Measurements from ENCODE around the gene ZNF638. TPM values are rescaled to one million over a fixed set of nuclear protein-coding genes. Genes with fewer than 3 reads are reported as not detected.

ZNF638 gene
- total and polyA plus RNA-seq, 2 donors (not counting 3 experiments of a cell fraction or from before 2014, with no cell fraction given): 36.4 to 111 TPM

DNA sequence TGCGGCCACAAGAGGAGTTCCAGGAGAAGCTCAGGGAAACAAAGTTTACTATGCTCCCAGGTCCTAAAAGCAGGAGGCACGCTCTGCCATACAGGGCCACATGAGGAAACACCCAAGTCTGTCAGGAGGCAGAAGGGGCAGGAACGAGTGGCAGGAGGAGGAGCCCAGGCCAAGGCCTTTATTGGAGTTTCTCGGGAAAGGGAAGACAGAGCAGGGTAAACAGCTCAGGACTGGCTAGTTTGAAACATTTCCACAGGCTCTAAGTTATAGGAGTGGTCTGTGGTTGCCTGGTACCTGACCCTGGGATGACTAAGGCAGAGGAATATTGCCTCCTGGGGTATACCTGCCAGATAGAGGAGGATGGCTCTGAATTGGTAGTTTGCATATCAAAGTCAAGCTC, 3.7 kb upstream of the ZNF638 start:
- H3K27ac ChIP-seq (ENCODE audit: insufficient read depth, low read depth, low read length): no peak overlapping the region
- no peak overlapping the region for H3K4me2 ChIP-seq (ENCODE audit: insufficient read depth, low read length)
- no peaks in the 10 kb centered on the region for H3K9me3 ChIP-seq (replicated peaks; ENCODE audit: control insufficient read depth, insufficient read depth, low read length)
- H3K4me3 ChIP-seq (replicated peaks in 1 of 3; ENCODE audit: insufficient read depth in 1 of 3, low read depth in 1 of 3, low read length in 3 of 3): no peak overlapping the region
- dilution Hi-C loops (cut with MboI; ENCODE audit: extremely low pct_ligation_motif_present, low sequenced_read_pairs): no loop called here
- POLR2A ChIA-PET: no interaction called here
- no peaks in the 10 kb centered on the region for H3K9me1 ChIP-seq (replicated peaks; ENCODE audit: control insufficient read depth, extremely low read depth, insufficient read depth, low read length)
- no peaks in the 10 kb centered on the region for H3K27me3 ChIP-seq (ENCODE audit: control insufficient read depth in 2 of 2, insufficient read depth in 2 of 2, low read length in 2 of 2)
- no peaks in the 10 kb centered on the region for H3K36me3 ChIP-seq (ENCODE audit: control insufficient read depth in 2 of 2, extremely low read depth in 1 of 2, insufficient read depth in 2 of 2, low read length in 2 of 2)
- DNase-seq (ENCODE audit: low read depth, low spot score) (no peak), FAIRE-seq (no peak)
- no peak for TF ChIP-seq GATA2 (IDR thresholded peaks at IDR 0.05; ENCODE audit: insufficient read depth, insufficient read length, low read depth, low read length)
- TF ChIP-seq POLR2A (IDR thresholded peaks at IDR 0.05; ENCODE audit: low read depth, low read length): no peak
- no peak for TF ChIP-seq CTCF (IDR thresholded peaks at IDR 0.05; ENCODE audit: extremely low read depth in 1 of 2, insufficient read depth in 1 of 2, low read depth in 1 of 2, low read length in 2 of 2)
- no peak for TF ChIP-seq EZH2 (IDR thresholded peaks at IDR 0.05; ENCODE audit: borderline replicate concordance, low read depth, low read length, severe bottlenecking)
- TF ChIP-seq JUN (IDR thresholded peaks at IDR 0.05; ENCODE audit: borderline replicate concordance, insufficient read depth, insufficient read length, low read depth): no peak
- TF ChIP-seq POLR2AphosphoS5 (IDR thresholded peaks at IDR 0.05; ENCODE audit: insufficient read depth, low read depth, low read length): no peak
- H4K20me1 ChIP-seq (replicated peaks; ENCODE audit: control insufficient read depth, extremely low read depth, insufficient read depth, low read length): no peaks in the 10 kb centered on the region
- H3K9ac ChIP-seq (replicated peaks; ENCODE audit: extremely low read depth, insufficient read depth, low read length): no peak overlapping the region
- H3K4me1 ChIP-seq (ENCODE audit: control insufficient read depth, extremely low read depth, insufficient read depth, low read length): peaks cover 6% of the 10 kb centered on the region
- peaks cover 11% of the 10 kb centered on the region for H3K79me2 ChIP-seq (ENCODE audit: control insufficient read depth, insufficient read depth, low read length)
- intact Hi-C loops (cut with micrococcal nuclease): no loop called here
- no TSS peak for BruUV-seq (replicated peaks)
- CTCF ChIA-PET: interaction anchor here (1.2 to 4.3 kb wide), 4 partner anchors 14 to 28 kb away, joined by 3 to 29 read pairs (median 4); no protein-coding TSS in a partner anchor
- H2AFZ ChIP-seq (ENCODE audit: low read depth, low read length): no peak overlapping the region

All from endothelial cell of umbilical vein (primary cell).